Spleen (tissue), 7 donors: Measurements from ENCODE around the gene RAET1G.

Source experiments
- POLR2A ChIP-seq, 3 donors: fragments of 450-650 bp; IDR thresholded peaks; one replicate each; pipeline ENCODE4 v1.5.1; 2017; ENCODE audit warnings: antibody characterized with exemption in 3 of 3, mild to moderate bottlenecking in 1 of 3
- POLR2AphosphoS5 ChIP-seq, 3 donors: sonication (generic); formaldehyde crosslinking; IDR thresholded peaks; one replicate each; pipeline ENCODE4 v1.5.1; 2017; ENCODE audit warnings: antibody characterized with exemption in 3 of 3
- TF ChIP-seq, protein P1 (sequence below), 11 experiments: fragments of 200-600 bp in 7 of 11; fragments of 450-650 bp in 4 of 11; sonication (generic) in 4 of 11; IDR thresholded peaks in 8 of 11; conservative IDR thresholded peaks in 3 of 11; 1 replicate in 7 of 11; 2 replicates in 4 of 11; pipeline versions ENCODE4 v1.4.0 to v1.8.0; 2016 to 2021; ENCODE audit warnings: antibody characterized with exemption in 11 of 11, inconsistent platforms in 4 of 11, mild to moderate bottlenecking in 1 of 11
- donor health status: DM: no; HTN: no; CAD: no; lungs with moderate emphysema.
- donor health status: DM: no; HTN: no; CAD: no.
- donor health status: DM: no; HTN: no; CAD: no.

DNA sequence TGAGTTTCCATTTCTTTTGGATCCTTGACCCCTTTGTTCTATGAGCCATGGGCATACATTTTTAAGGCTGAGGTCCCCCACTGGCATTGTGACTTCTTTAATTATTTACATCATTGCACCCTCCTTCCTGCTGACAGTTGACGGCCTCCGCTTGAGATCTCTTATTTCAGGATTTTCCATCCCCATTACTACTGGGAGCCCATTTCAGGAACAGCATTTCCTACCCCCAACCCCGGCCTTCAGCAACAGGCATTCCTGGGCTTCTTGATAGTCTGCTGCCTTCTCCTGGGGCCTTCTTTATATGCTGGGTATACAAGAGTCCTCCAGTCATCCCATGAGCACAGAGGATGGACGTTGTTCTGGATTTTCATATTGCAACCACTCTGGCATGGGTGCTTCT lies 44.7 kb upstream of the RAET1G start:
- no peak for TF ChIP-seq POLR2A (IDR thresholded peaks at IDR 0.05)
- no peak for TF ChIP-seq POLR2AphosphoS5 (IDR thresholded peaks at IDR 0.05)
- TF ChIP-seq, protein P1, sequence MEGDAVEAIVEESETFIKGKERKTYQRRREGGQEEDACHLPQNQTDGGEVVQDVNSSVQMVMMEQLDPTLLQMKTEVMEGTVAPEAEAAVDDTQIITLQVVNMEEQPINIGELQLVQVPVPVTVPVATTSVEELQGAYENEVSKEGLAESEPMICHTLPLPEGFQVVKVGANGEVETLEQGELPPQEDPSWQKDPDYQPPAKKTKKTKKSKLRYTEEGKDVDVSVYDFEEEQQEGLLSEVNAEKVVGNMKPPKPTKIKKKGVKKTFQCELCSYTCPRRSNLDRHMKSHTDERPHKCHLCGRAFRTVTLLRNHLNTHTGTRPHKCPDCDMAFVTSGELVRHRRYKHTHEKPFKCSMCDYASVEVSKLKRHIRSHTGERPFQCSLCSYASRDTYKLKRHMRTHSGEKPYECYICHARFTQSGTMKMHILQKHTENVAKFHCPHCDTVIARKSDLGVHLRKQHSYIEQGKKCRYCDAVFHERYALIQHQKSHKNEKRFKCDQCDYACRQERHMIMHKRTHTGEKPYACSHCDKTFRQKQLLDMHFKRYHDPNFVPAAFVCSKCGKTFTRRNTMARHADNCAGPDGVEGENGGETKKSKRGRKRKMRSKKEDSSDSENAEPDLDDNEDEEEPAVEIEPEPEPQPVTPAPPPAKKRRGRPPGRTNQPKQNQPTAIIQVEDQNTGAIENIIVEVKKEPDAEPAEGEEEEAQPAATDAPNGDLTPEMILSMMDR (IDR thresholded peaks at IDR 0.05 in 8 of 11, conservative IDR thresholded peaks at IDR 0.05 in 3 of 11): no peak
